Measurements from ENCODE around the gene IER5.

GRCh38 chr1:181076852-181077251 is 11.6 kb upstream of the IER5 start:
- TF ChIP-seq CTCF (IDR thresholded peaks at IDR 0.05; ENCODE audit: insufficient read depth, low read length) (no peak), POLR2AphosphoS5 (IDR thresholded peaks at IDR 0.05; ENCODE audit: low read depth) (no peak), REST (IDR thresholded peaks at IDR 0.05; ENCODE audit: insufficient replicate concordance, low read depth) (no peak), SPI1 (IDR thresholded peaks at IDR 0.05; ENCODE audit: borderline replicate concordance, low read depth) (no peak)

All from HL-60 (cell line).